Erythroblast (primary cell): ENCODE measurements around the gene DLG2.
"Not testable (repeated sequence)": the region's sequence is repeated elsewhere in the genome, so short reads cannot be mapped to it uniquely, and the experiment has no call there.

Experiments
- DNase-seq, 2 experiments: peaks; one replicate each; lab custom pipeline; 2025; lab: John Stamatoyannopoulos, UW
- GATA1 ChIP-seq: IDR thresholded peaks from 2 replicates; pipeline ENCODE4 v1.6.1; 2011; ENCODE audit warnings: low read depth, mild to moderate bottlenecking, control low read depth, low read length, moderate library complexity
- POLR2A ChIP-seq: IDR thresholded peaks from 2 replicates; pipeline ENCODE4 v1.6.1; 2011; ENCODE audit warnings: mild to moderate bottlenecking, low read length

DLG2 gene

GRCh38 chr11:85656777-85657176 lies 29.6 kb upstream of the DLG2 start:
- no peak for DNase-seq
- no peak for TF ChIP-seq GATA1
- TF ChIP-seq POLR2A: no peak

- not testable (repeated sequence) for DNase-seq
Measured at GRCh38 chr11:85654343-85654742, 27.2 kb upstream of the DLG2 start.

- no peak for DNase-seq
- TF ChIP-seq GATA1: no peak
- no peak for TF ChIP-seq POLR2A
Measured at GRCh38 chr11:85652786-85653447, 25.8 kb upstream of the DLG2 start.

- TF ChIP-seq POLR2A (no peak), GATA1 (no peak)
- no peak for DNase-seq
Measured at GRCh38 chr11:85651118-85651517, 24.0 kb upstream of the DLG2 start.

- TF ChIP-seq POLR2A: peak; percentile 97
- TF ChIP-seq GATA1: no peak
- DNase-seq: peak; percentile 89 to 92
Measured at GRCh38 chr11:85647604-85648299, 20.6 kb upstream of the DLG2 start, which contains the start of gene TMEM126A. Gene TMEM126A, plus strand, starts transcription at chr11:85647967. Its CDS starts 2,289 bp downstream, at chr11:85650256.

- no peak for DNase-seq
- TF ChIP-seq GATA1 (no peak), POLR2A (no peak)
Measured at GRCh38 chr11:85647078-85647477, 19.9 kb upstream of the DLG2 start.

GRCh38 chr11:85643191-85643614 lies 16.1 kb upstream of the DLG2 start:
- TF ChIP-seq GATA1 (no peak), POLR2A (no peak)
- peak; percentile 11 to 12 for DNase-seq

- DNase-seq: no peak
- TF ChIP-seq GATA1: no peak
- TF ChIP-seq POLR2A: no peak
Measured at GRCh38 chr11:85634747-85635146, 7.6 kb upstream of the DLG2 start.

- no peak for DNase-seq
- TF ChIP-seq GATA1: no peak
- peak; percentile 29 for TF ChIP-seq POLR2A
Measured at GRCh38 chr11:85628771-85629341, 1.7 kb upstream of the DLG2 start.

GRCh38 chr11:85627998-85628770 lies 1.0 kb upstream of the DLG2 start, which contains the start of gene TMEM126B:
Gene TMEM126B, plus strand, starts transcription at chr11:85628593. Its CDS starts 15 bp downstream, at chr11:85628608.
- TF ChIP-seq POLR2A (peak; percentile 83), GATA1 (no peak)
- DNase-seq: peak; percentile 97

- TF ChIP-seq POLR2A: peak; percentile 15
- TF ChIP-seq GATA1: no peak
- DNase-seq: peak in 1 of 2 experiments; percentile 7
Measured at GRCh38 chr11:85626496-85626895, 648 bp downstream of the DLG2 start.

GRCh38 chr11:85620256-85620655 lies 6.9 kb downstream of the DLG2 start:
- DNase-seq: no peak
- no peak for TF ChIP-seq GATA1
- no peak for TF ChIP-seq POLR2A

GRCh38 chr11:85619499-85619898 lies 7.6 kb downstream of the DLG2 start:
- no peak for DNase-seq
- TF ChIP-seq POLR2A: no peak
- no peak for TF ChIP-seq GATA1

- not testable (repeated sequence) for DNase-seq
Measured at GRCh38 chr11:85611643-85612042, 15.5 kb downstream of the DLG2 start.

- DNase-seq: not testable (repeated sequence)
Measured at GRCh38 chr11:85609286-85609685, 17.9 kb downstream of the DLG2 start.

- not testable (repeated sequence) for DNase-seq
Measured at GRCh38 chr11:85608621-85609020, 18.5 kb downstream of the DLG2 start.

GRCh38 chr11:85606237-85606636 lies 20.9 kb downstream of the DLG2 start:
- not testable (repeated sequence) for DNase-seq
